B cell (primary cell): Measurements from ENCODE around the gene LRIG1. TPM values are rescaled to one million over a fixed set of nuclear protein-coding genes. Genes with fewer than 3 reads are reported as not detected.
A peak's percentile ranks its signal among the peaks of the same experiment; 100 is the strongest.

Experiments used
- ATAC-seq: fragments of 200-7000 bp; cut with Tn5 transposase; one replicate; pipeline ENCODE4 v1.10.0; 2021; ENCODE audit warnings: low read depth, mild to moderate bottlenecking, moderate number of reproducible peaks, moderate library complexity
- CTCF ChIA-PET: fragments of 350-600 bp; sonication (Branson Sonifier 250); formaldehyde crosslinking; loops from one replicate; lab custom pipeline; 2021; ENCODE audit warnings: antibody characterized with exemption, inconsistent platforms; lab: Charles Lee
- POLR2A ChIA-PET: fragments of 350-600 bp; sonication (Branson Sonifier 250); formaldehyde crosslinking; loops from one replicate; lab custom pipeline; 2021; ENCODE audit warnings: antibody characterized with exemption; lab: Charles Lee
- DNase-seq: peaks from one replicate; pipeline ENCODE4 v3.0.0; 2013
- H2AFZ ChIP-seq: 2 replicates; pipeline ENCODE4 v1.6.1; 2012; ENCODE audit warnings: mild to moderate bottlenecking, low read depth, low read length; ENCODE audit not compliant: insufficient read depth, poor library complexity, severe bottlenecking
- H3K27ac ChIP-seq, 2 donors: 1 replicate in 1 of 2; 2 replicates in 1 of 2; pipeline ENCODE4 v1.5.1; 2012 to 2013; ENCODE audit warnings: low read length in 2 of 2, mild to moderate bottlenecking in 2 of 2, moderate library complexity in 1 of 2
- H3K27me3 ChIP-seq, 4 experiments: fragments of 200-600 bp in 1 of 4; sonication (generic) in 1 of 4; replicated peaks in 1 of 4; 1 replicate in 2 of 4; 2 replicates in 2 of 4; pipeline versions ENCODE4 v1.6.1 to v1.7.0; 2013 to 2016; ENCODE audit warnings: low read length in 3 of 4, mild to moderate bottlenecking in 2 of 4, mixed read lengths in 1 of 4, moderate library complexity in 1 of 4; ENCODE audit not compliant: insufficient read depth in 4 of 4, control insufficient read depth in 3 of 4; ENCODE audit errors: control extremely low read depth in 1 of 4
- H3K36me3 ChIP-seq, 2 experiments: replicated peaks in 1 of 2; 1 replicate in 1 of 2; 2 replicates in 1 of 2; pipeline versions ENCODE4 v1.6.1 to v1.7.1; 2013; ENCODE audit warnings: low read length in 1 of 2; ENCODE audit not compliant: insufficient read depth in 2 of 2, control insufficient read depth in 1 of 2; ENCODE audit errors: control extremely low read depth in 1 of 2, extremely low read depth in 1 of 2
- H3K4me1 ChIP-seq, 2 donors: fragments of 200-600 bp in 1 of 2; sonication (generic) in 1 of 2; 1 replicate in 1 of 2; 2 replicates in 1 of 2; pipeline versions ENCODE4 v1.5.1 to v1.6.1; 2013 to 2017; ENCODE audit warnings: low read length in 2 of 2; ENCODE audit not compliant: control insufficient read depth in 2 of 2, insufficient read depth in 2 of 2
- H3K4me2 ChIP-seq: replicated peaks from 2 replicates; pipeline ENCODE3; 2012; ENCODE audit warnings: mild to moderate bottlenecking, low read depth, low read length; ENCODE audit not compliant: poor library complexity, severe bottlenecking
- H3K4me3 ChIP-seq, 5 experiments: fragments of 200-600 bp in 1 of 5; sonication (generic) in 1 of 5; 1 replicate in 3 of 5; 2 replicates in 2 of 5; pipeline versions ENCODE4 v1.5.1 to v1.7.0; 2011 to 2016; ENCODE audit warnings: low read length in 4 of 5, mild to moderate bottlenecking in 4 of 5, low read depth in 2 of 5, control low read depth in 1 of 5, moderate library complexity in 1 of 5; ENCODE audit not compliant: insufficient read depth in 1 of 5; ENCODE audit errors: control extremely low read depth in 1 of 5, extremely low read depth in 1 of 5
- H3K79me2 ChIP-seq: fragments of 200-600 bp; sonication (generic); one replicate; pipeline ENCODE4 v1.6.0; 2016; ENCODE audit warnings: low read length; ENCODE audit not compliant: control insufficient read depth, insufficient read depth
- H3K9ac ChIP-seq: fragments of 200-600 bp; sonication (generic); 2 replicates; pipeline ENCODE4 v1.6.1; 2017; ENCODE audit warnings: mild to moderate bottlenecking, low read length, moderate library complexity
- H3K9me3 ChIP-seq, 3 donors: one replicate each; pipeline versions ENCODE4 v1.6.1 to v1.7.1; 2013; ENCODE audit warnings: low read length in 2 of 3; ENCODE audit not compliant: control insufficient read depth in 2 of 3, insufficient read depth in 1 of 3; ENCODE audit errors: control extremely low read depth in 1 of 3
- H4K20me1 ChIP-seq: 2 replicates; pipeline ENCODE4 v1.6.0; 2012; ENCODE audit warnings: mild to moderate bottlenecking, low read length; ENCODE audit not compliant: insufficient read depth, control insufficient read depth, poor library complexity, severe bottlenecking
- H3K27ac Mint-ChIP-seq: one replicate; pipeline ENCODE4 v1.8.0; 2021; ENCODE audit warnings: mixed read lengths
- H3K27me3 Mint-ChIP-seq: one replicate; pipeline ENCODE4 v1.8.0; 2021; ENCODE audit warnings: mixed read lengths
- H3K4me1 Mint-ChIP-seq: one replicate; pipeline ENCODE4 v1.8.0; 2021; ENCODE audit warnings: mixed read lengths
- H3K4me3 Mint-ChIP-seq: one replicate; pipeline ENCODE4 v1.8.0; 2021; ENCODE audit warnings: mixed read lengths
- H3K9me3 Mint-ChIP-seq: one replicate; pipeline ENCODE4 v1.8.0; 2022; ENCODE audit warnings: mixed read lengths; ENCODE audit not compliant: insufficient read depth
- EZH2 ChIP-seq: IDR thresholded peaks from 2 replicates; pipeline ENCODE4 v1.6.1; 2012; ENCODE audit warnings: borderline replicate concordance, low read depth, mild to moderate bottlenecking, moderate library complexity, low read length; ENCODE audit not compliant: insufficient read depth, poor library complexity, severe bottlenecking
- WGBS: methylation state at CpG from one replicate; pipeline ENCODE4 v1.1.5; 2013; ENCODE audit warnings: missing lambda C conversion rate; ENCODE audit not compliant: insufficient coverage; 5-methylcytosine and 5-hydroxymethylcytosine counted together
- intact Hi-C: fragments of 100-400 bp; cut with micrococcal nuclease; formaldehyde crosslinking; loops from one replicate; pipeline ENCODE4 v1.10.0; 2022
- polyA plus RNA-seq: library from polyadenylated mRNA; depleted of rRNA; stranded (reverse); fragments of >200 nt; gene quantifications from 2 replicates; pipeline ENCODE4 v1.2.3, GENCODE V29; 2012
- total RNA-seq, 2 donors: library from RNA; stranded (reverse); fragments of 120-200 nt in 1 of 2; gene quantifications; 1 replicate in 1 of 2; 2 replicates in 1 of 2; pipeline versions ENCODE4 v1.2.3 to v1.2.4, GENCODE V29; 2013 to 2022
- TF ChIP-seq, protein P1 (sequence below): fragments of 200-600 bp; IDR thresholded peaks from one replicate; pipeline ENCODE4 v1.8.0; 2022; ENCODE audit warnings: antibody characterized with exemption, mild to moderate bottlenecking

Gene LRIG1
- total and polyA plus RNA-seq, 2 donors (not counting 1 experiment from before 2014, with no cell fraction given) = 9.2 to 12.4 TPM

- H3K27ac Mint-ChIP-seq = peak overlapping the region; percentile 44
- H3K36me3 ChIP-seq = no peaks in the 10 kb centered on the region
- H3K4me2 ChIP-seq = no peak overlapping the region
- H3K27me3 Mint-ChIP-seq = peaks cover 17% of the 10 kb centered on the region
- no peak overlapping the region for H3K27ac ChIP-seq
- H4K20me1 ChIP-seq = no peaks in the 10 kb centered on the region
- DNase-seq (no peak), ATAC-seq (no peak)
- no peak overlapping the region for H2AFZ ChIP-seq
- CTCF ChIA-PET = no interaction called here
- H3K4me1 Mint-ChIP-seq = peaks cover 16% of the 10 kb centered on the region
- no peak overlapping the region for H3K4me3 ChIP-seq
- POLR2A ChIA-PET = no interaction called here
- H3K9me3 ChIP-seq = no peaks in the 10 kb centered on the region
- intact Hi-C loops = loop anchor here (2.0 kb wide), 1 partner anchor 16 kb away; no protein-coding TSS in a partner anchor
- peaks cover 9 to 12% of the 10 kb centered on the region in 2 donors for H3K4me1 ChIP-seq
- no peak overlapping the region for H3K9ac ChIP-seq
- no peak overlapping the region for H3K4me3 Mint-ChIP-seq
- peaks cover 0 to 8% (median 0%) of the 10 kb centered on the region in 4 experiments for H3K27me3 ChIP-seq
- H3K79me2 ChIP-seq = peaks cover 4% of the 10 kb centered on the region
- H3K9me3 Mint-ChIP-seq = no peaks in the 10 kb centered on the region
- TF ChIP-seq, protein P1, sequence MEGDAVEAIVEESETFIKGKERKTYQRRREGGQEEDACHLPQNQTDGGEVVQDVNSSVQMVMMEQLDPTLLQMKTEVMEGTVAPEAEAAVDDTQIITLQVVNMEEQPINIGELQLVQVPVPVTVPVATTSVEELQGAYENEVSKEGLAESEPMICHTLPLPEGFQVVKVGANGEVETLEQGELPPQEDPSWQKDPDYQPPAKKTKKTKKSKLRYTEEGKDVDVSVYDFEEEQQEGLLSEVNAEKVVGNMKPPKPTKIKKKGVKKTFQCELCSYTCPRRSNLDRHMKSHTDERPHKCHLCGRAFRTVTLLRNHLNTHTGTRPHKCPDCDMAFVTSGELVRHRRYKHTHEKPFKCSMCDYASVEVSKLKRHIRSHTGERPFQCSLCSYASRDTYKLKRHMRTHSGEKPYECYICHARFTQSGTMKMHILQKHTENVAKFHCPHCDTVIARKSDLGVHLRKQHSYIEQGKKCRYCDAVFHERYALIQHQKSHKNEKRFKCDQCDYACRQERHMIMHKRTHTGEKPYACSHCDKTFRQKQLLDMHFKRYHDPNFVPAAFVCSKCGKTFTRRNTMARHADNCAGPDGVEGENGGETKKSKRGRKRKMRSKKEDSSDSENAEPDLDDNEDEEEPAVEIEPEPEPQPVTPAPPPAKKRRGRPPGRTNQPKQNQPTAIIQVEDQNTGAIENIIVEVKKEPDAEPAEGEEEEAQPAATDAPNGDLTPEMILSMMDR = no peak
- no peak for TF ChIP-seq EZH2
- 26% methylated on average over 4 of the region's 4 CpGs for WGBS
Observed at GRCh38 chr3:66488492-66488891, 12.3 kb downstream of the LRIG1 start.

GRCh38 chr3:66487465-66487864 lies 13.4 kb downstream of the LRIG1 start:
- ATAC-seq (no peak), DNase-seq (no peak)
- Histone ChIP-seq H3K36me3 (no peaks in the 10 kb centered on the region), H3K4me3 (no peak overlapping the region), H4K20me1 (no peaks in the 10 kb centered on the region), H3K27ac (no peak overlapping the region), H3K79me2 (peaks cover 2% of the 10 kb centered on the region), H3K27me3 (peaks cover 0 to 3% (median 0%) of the 10 kb centered on the region in 4 experiments), H3K4me2 (no peak overlapping the region), H2AFZ (no peak overlapping the region), H3K9ac (no peak overlapping the region), H3K4me1 (peaks cover 15 to 17% of the 10 kb centered on the region in 2 donors), H3K9me3 (no peaks in the 10 kb centered on the region)
- POLR2A ChIA-PET = no interaction called here
- H3K9me3 Mint-ChIP-seq = no peaks in the 10 kb centered on the region
- peaks cover 23% of the 10 kb centered on the region for H3K4me1 Mint-ChIP-seq
- 91% methylated on average over 4 of the region's 5 CpGs for whole genome bisulfite sequencing
- H3K27me3 Mint-ChIP-seq = peaks cover 11% of the 10 kb centered on the region
- TF ChIP-seq, protein P1 = no peak
- TF ChIP-seq EZH2 = no peak
- no peak overlapping the region for H3K4me3 Mint-ChIP-seq
- intact Hi-C loops = no loop called here
- no peak overlapping the region for H3K27ac Mint-ChIP-seq
- CTCF ChIA-PET = no interaction called here
